Kidney (tissue), 14 donors: ENCODE data around the gene FBLN1. TPM values are rescaled to one million over a fixed set of nuclear protein-coding genes. Genes with fewer than 3 reads are reported as not detected.
A peak's percentile ranks its signal among the peaks of the same experiment; 100 is the strongest.

Experiments used
- DNase-seq, 5 donors: peaks; one replicate each; pipeline ENCODE4 v3.0.0-alpha.2; 2013 to 2020
- FAIRE-seq: peaks from 2 replicates; lab custom pipeline; 2012; peaks lifted over from hg19 to GRCh38; lab: Jason Lieb, UNC
- H3K27ac ChIP-seq, 2 donors: one replicate each; pipeline ENCODE4 v1.7.0; 2013; ENCODE audit warnings: low read depth in 2 of 2, low read length in 2 of 2, inconsistent platforms in 1 of 2
- H3K27me3 ChIP-seq: one replicate; pipeline ENCODE4 v1.7.1; 2013; ENCODE audit warnings: low read length, inconsistent platforms; ENCODE audit not compliant: control insufficient read depth, insufficient read depth
- H3K36me3 ChIP-seq, 3 donors: one replicate each; pipeline versions ENCODE4 v1.7.0 to v1.7.1; 2013; ENCODE audit warnings: low read length in 3 of 3, control low read depth in 1 of 3, inconsistent platforms in 1 of 3; ENCODE audit not compliant: insufficient read depth in 3 of 3, control insufficient read depth in 2 of 3
- H3K4me1 ChIP-seq, 3 donors: one replicate each; pipeline versions ENCODE4 v1.7.0 to v1.7.1; 2013; ENCODE audit warnings: low read length in 3 of 3, inconsistent platforms in 1 of 3, low read depth in 1 of 3; ENCODE audit not compliant: control insufficient read depth in 2 of 3, insufficient read depth in 2 of 3
- H3K4me3 ChIP-seq, 3 donors: one replicate each; pipeline versions ENCODE4 v1.7.0 to v1.8.1; 2013; ENCODE audit warnings: low read length in 3 of 3, control low read depth in 1 of 3, inconsistent platforms in 1 of 3
- H3K9ac ChIP-seq, 3 donors: one replicate each; pipeline versions ENCODE4 v1.7.0 to v1.7.1; 2013; ENCODE audit warnings: low read length in 3 of 3, control low read depth in 1 of 3, inconsistent platforms in 1 of 3
- H3K9me3 ChIP-seq, 3 donors: one replicate each; pipeline versions ENCODE4 v1.7.0 to v1.7.1; 2013; ENCODE audit warnings: low read length in 3 of 3, control low read depth in 1 of 3, inconsistent platforms in 1 of 3; ENCODE audit not compliant: control insufficient read depth in 2 of 3, insufficient read depth in 1 of 3
- CTCF ChIP-seq: IDR thresholded peaks from 3 replicates; pipeline ENCODE4 v1.5.1; 2012; ENCODE audit warnings: mild to moderate bottlenecking, moderate library complexity, borderline replicate concordance; ENCODE audit not compliant: insufficient read depth; ENCODE audit errors: extremely low read depth
- intact Hi-C: fragments of 100-400 bp; cut with DNase I; formaldehyde crosslinking; loops from one replicate; pipeline ENCODE4 v1.11.1; 2022
- polyA plus RNA-seq: library from polyadenylated mRNA; stranded (reverse); fragments of 350-450 nt; fragmentation: Illumina TruSeq; extraction: RNeasy Lipid Tissue Mini Kit (QIAGEN cat#74804); gene quantifications from one replicate; pipeline ENCODE4 v1.2.3, GENCODE V29; 2014; ENCODE audit warnings: low read depth, low replicate concordance; ENCODE audit not compliant: insufficient read depth
- total RNA-seq: library from RNA; stranded (reverse); fragmentation: NEBNext Ultra II Directional; extraction: Animal tissue kit (Norgen Biotek cat#: 25700); gene quantifications from one replicate; pipeline ENCODE4 v1.2.1, GENCODE V29; 2021
- donor health status: control.
- donor health status: control.
- donor health status: control.
- donor health status: control.
- donor health status: control.
- donor health status: DM: yes; HTN: yes; CAD: no.
- donor health status: Normal renal cell carcinoma (clear cell type).

The FBLN1 gene
- total and polyA plus RNA-seq, 2 donors from 2014 or later, result 23.3 to 105 TPM

GRCh38 chr22:45529971-45530575 is 27.4 kb downstream of the FBLN1 start:
- H3K4me1 ChIP-seq, result no peaks in the 10 kb centered on the region
- TF ChIP-seq CTCF, result no peak
- no peaks in the 10 kb centered on the region for H3K36me3 ChIP-seq
- no peaks in the 10 kb centered on the region for H3K27me3 ChIP-seq
- DNase-seq, result peak in 1 of 5 donors; percentile 73
- no peak overlapping the region for H3K27ac ChIP-seq
- H3K9me3 ChIP-seq, result no peaks in the 10 kb centered on the region
- no peak overlapping the region for H3K4me3 ChIP-seq
- intact Hi-C loops, result no loop called here
- H3K9ac ChIP-seq, result no peak overlapping the region
- FAIRE-seq, result no peak

- no peak overlapping the region for H3K27ac ChIP-seq
- no peaks in the 10 kb centered on the region for H3K9me3 ChIP-seq
- DNase-seq (no peak), FAIRE-seq (no peak)
- no peak for TF ChIP-seq CTCF
- H3K4me3 ChIP-seq, result no peak overlapping the region
- intact Hi-C loops, result no loop called here
- no peak overlapping the region for H3K9ac ChIP-seq
- H3K36me3 ChIP-seq, result no peaks in the 10 kb centered on the region
- no peaks in the 10 kb centered on the region for H3K27me3 ChIP-seq
- no peaks in the 10 kb centered on the region for H3K4me1 ChIP-seq
These were observed 29.0 kb downstream of the FBLN1 start for GRCh38 chr22:45531441-45532234.

DNA sequence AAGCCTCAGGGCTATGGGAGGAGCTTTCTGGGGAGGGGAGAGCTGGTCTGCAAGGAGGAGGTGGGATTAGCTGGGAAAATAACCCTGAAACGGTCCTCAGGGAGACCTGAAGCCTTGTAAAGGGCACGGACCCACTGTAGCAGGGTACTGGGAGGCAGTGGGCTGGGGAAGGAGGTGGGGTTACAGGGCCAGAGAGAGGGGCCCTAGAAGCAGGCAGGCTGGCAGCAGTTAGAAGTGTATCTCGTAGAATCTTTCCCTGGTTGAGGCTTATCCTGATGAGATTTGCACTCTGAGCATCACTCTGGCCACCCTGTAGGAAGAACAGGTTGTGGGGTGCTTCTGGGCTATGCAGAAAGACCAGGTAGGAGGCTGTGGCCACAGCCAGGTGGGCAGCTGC is 29.6 kb downstream of the FBLN1 start:
- FAIRE-seq (no peak), DNase-seq (no peak)
- Histone ChIP-seq H3K9ac (no peak overlapping the region), H3K4me1 (no peaks in the 10 kb centered on the region), H3K27me3 (no peaks in the 10 kb centered on the region), H3K36me3 (no peaks in the 10 kb centered on the region), H3K4me3 (no peak overlapping the region), H3K9me3 (no peaks in the 10 kb centered on the region), H3K27ac (no peak overlapping the region)
- intact Hi-C loops, result no loop called here
- no peak for TF ChIP-seq CTCF
